ENCODE data around the gene ATG7.
"Not testable (repeated sequence)": the region's sequence is repeated elsewhere in the genome, so short reads cannot be mapped to it uniquely, and the experiment has no call there.

ATG7 gene

DNA sequence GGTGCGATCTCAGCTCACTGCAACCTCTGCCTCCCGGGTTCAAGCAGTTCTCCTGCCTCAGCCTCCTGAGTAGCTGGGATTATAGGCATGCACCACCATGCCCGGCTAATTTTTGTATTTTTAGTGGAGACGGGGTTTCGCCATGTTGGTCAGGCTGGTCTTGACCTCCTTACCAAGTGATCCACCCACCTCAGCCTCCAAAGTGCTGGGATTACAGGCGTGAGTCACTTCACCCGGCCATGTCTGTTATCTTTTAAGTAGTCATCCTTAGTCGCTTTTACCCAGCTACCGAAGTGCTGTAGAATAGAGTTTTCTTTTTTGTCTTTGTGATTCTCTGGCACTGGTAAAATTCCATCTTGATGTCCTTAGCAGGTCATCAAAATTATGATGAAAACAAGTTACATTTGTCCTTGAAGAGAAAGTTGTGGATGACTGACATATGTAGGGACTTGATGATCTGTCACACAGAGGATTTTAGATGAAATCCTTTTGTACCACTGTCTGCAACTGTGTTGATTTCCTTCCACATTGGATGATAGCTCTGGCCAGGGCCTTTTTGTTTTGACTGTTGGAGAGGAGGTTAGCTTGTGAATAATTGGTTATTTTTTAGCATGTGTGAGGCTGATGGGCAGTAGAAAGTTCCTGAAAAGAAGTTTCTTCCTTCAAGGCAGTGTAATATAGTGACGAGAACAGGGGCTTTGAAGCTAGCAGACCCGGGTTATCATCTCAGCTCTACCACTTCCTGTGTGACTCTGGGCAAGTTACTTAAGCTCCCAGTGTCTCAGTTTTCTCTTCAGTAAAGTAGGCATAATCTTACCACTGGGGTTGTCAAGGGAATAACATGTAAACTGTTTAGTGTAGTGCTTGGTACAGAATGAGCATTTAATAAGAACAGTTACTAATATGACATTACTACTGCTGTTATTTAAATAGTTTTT lies 18.8 kb downstream of the ATG7 start:
- no peak for DNase-seq (ENCODE audit: low spot score)

DNA sequence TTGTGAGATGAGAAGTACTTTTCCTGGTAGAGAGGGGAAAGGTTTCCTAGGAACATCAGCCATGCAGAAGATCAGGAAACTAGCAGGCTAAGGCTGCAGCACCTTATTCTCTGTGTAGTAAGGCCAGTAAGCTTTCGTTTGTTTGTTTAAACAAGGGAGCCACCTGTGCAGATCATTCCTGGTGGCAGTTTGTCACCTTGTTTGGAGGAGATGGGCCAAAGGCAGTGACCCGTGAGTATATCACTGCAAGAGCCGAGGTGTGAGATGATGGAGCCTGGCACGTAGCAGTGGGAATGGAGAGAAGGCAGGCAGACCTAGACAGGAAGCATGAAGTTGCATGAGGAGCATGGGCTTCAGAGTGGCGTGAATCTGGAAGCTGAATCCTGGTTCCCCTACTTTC lies 19.6 kb downstream of the ATG7 start:
- DNase-seq (ENCODE audit: low spot score): no peak

DNA sequence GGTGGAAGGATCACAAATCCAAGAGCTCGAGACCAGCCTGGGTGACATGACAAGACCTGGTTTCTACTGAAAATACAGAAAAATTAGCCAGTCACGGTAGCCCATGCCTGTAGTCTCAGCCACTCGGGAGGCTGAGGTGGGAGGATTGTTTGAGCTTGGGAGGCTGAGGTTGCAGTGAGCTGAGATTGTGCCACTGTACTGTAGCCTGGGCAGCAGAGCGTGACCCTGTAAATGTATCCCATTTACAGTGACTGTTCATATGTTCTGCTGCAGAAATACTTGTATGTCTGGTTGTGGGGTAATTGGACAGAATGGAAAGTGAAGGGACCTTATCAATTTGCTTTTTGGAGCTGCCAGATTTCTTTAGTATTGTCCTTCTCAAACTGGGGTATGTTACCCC lies 24.9 kb downstream of the ATG7 start:
- DNase-seq (ENCODE audit: low spot score): no peak

DNA sequence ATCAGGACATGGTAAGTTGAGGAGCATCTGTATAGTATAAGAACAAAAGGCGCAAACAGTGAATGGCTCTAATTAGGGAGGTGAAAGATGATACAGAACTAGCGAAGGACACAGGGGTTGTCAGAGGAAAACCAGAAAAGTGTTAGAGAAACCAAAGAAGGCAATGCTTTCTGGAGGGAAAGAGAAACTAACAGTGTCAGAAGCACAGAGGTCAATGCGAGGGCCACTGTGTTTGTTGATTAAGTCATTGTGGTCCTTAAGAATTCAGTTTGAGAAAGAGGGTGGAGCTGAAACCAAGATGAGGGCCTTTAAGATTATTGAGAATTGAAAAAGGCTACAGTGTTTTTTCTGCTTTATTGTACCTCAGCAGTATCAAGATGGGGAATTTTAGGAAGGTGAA lies 28.8 kb downstream of the ATG7 start:
- no peak for DNase-seq (ENCODE audit: low spot score)

DNA sequence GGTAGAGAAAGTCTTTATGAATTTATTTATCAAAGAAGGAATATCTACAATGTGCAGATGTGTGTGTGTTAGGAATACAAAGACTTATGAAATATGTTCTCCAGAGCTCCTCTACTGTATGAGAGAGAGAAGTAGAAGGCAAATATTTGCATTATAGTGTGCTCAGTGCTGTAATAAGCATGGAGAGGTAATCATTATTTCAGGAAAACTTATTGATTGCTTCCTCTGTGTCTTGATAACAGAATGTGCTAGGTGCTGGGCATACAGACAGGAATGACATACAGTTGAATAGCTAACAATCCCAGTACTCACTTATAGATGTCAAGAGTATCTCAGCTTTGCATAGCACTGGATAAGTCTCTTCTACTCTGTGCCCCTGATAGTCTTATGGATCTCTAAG lies 30.2 kb downstream of the ATG7 start:
- DNase-seq (ENCODE audit: low spot score): no peak

DNA sequence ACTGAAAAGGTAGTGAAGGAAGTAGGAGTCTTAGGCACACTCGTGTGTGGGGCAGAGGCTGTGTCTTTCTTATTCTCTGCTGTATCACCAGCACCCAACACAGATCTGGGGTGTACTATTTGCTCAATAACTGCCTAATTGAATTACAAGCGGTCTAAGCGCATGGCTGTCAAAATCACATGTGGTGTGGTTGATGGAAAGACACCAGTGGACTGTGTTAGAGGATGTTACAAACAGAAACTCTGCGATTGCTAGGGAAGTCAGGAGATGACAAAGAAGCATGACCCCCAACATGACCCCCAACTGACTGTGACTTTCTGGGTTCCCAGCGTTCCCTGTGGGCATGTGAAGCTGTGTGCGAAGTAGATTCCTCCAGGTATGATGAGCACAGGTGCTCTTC lies 32.0 kb downstream of the ATG7 start:
- DNase-seq (ENCODE audit: low spot score): no peak

DNA sequence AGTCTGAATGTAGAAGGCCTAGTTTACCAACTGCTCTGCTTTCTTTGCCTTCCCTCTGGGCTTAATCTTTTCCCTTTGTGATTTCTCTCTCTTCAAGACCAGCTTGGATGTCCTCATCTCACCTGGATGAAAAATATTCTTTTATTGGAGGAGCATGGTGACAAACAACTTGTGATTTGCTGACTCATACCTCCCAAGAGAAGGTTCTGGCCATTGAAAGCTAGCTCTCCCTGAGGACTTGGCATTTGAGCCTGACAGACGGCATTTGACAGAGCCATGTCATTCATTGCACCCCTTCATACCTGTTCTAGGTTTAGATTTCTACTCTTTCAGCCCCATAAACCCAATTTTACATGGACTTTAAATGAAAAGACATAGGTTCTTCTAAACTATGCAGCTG lies 33.3 kb downstream of the ATG7 start:
- DNase-seq (ENCODE audit: low spot score): no peak

DNA sequence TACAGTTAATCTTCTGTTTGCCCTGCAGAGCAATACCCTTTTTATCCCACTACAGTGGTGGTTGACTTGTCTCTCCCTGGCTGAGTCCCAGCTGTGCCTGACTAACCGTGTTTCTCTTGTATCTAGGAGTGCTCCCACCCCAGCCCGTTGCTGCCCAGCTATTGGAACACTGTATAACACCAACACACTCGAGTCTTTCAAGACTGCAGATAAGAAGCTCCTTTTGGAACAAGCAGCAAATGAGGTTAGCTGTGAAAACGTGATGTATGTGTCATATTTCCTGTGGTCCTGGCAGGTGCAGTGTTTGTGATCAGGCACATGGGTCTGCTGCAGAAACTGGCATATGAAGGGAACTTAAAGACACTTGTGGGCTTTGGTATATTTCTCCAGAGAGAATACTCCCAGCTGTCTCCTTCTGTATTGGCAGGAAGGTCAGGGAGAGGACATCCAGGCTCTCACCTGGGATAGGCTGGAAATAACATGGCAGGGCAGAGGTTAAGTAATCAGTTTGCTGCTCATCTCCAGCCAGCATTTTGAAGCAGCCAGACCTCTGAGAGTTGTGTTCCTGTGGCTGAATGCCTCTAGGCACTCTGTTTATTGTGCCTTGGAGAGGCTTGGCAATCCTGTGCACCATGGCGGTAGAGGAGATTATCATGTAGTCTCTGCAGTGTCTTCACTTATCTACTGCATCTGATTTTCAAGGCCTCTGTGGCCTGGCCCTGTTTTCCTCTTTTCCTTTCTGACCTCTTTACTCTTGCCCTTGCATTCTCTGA lies 34.8 kb downstream of the ATG7 start:
- DNase-seq (ENCODE audit: low spot score): no peak

DNA sequence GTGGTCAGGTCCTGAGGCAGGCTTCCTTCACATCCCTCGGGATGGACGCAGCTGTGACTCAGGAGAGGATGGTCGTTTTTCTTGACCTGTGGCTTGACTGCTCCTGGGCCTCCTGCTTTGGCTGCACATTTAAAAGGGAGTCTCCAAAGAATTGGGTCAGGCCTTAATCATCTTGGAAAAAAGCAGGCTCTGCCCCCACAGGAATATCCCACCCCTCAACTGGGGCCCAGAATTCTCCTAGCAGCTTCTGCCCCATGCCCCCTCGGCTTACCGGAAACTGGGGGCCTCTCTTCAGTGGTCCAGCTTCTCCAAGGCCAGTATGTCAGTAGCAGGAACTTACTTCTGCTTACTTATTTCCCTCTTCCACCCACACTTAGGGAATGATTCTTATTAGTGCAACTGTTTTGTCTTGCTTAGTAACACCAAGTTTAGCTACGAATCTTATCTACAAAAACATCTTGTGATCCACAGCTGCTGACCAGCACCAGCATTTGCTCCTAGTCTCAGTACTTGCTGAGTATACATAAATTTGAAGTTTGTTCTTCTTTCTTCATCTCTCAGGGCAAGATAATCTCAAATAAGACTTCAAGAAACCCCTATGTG lies 35.7 kb downstream of the ATG7 start:
- no peak for DNase-seq (ENCODE audit: low spot score)

DNA sequence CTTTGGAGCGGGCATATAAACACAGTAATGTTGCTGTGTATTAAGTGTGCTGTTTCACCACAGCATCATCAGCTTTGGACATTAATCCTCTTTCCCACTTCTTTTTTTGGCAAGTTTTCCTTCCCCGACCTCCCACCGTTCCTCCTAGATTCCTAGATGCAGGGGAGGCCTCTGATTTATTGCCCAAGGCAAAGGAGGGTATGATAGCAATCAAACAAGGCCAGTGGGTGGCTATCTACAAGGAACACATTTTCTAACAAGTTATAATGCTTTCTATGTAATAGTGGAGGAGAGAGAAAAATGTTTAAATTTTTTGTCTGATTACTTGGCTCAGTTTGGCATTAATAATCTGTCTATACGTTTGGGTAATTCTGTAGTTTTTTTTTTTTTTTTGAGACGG lies 38.1 kb downstream of the ATG7 start:
- no peak for DNase-seq (ENCODE audit: low spot score)

DNA sequence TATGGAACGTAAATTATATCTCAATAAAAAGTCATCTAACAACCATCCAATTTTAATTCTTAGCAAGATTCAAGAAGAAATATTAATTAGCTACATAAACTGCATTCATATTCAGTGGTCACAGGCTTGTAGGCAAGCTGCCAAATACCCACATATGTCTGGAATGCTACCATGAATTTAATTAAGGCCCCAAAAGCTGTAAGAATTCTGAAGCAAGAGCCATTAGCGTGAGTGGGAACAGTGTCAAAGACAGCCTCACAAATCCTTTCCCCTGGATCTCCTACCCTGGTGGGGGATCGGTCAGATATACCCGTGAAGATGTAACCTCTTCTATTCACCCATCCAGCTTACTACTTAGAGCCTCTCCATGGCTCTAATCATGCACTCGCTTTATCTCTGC lies 40.0 kb downstream of the ATG7 start:
- DNase-seq (ENCODE audit: low spot score): peak; percentile 13

DNA sequence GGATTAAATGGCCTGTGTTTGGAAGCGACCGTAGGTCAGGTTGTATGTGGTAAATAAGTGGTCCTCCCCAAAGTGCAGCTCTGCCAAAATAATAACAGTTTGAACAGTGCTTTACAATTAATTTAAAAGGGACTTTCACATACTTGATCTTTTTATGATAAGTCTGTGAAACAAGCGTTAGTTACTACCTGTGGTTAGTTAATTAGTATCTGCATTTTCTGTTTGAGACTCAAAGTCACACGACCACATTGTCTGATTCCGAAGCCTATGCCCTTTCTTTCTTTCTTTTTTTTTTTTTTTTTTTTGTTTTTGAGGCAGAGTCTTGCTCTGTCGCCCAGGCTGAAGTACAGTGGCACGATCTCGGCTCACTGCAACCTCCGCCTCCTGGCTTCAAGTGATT lies 45.1 kb downstream of the ATG7 start:
- DNase-seq (ENCODE audit: low spot score): no peak

DNA sequence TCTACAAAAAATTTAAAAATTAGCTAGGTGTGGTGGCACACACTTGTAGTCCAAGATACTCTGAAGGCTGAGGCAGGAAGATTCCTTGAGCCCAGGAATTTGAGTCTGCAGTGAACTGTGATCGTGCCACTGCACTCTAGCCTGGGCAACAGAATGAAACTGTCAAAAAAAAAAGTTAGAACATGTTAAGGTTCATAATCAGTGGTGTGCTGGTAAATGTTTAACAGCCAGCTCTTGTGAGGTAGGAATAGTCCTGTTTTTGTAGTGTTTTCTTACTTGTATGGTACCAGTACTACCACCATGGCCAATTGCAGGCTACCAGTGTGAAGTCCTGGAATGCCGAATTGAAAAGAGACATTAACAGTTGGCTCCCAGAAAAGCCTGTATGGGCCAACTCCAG lies 50.7 kb downstream of the ATG7 start:
- DNase-seq (ENCODE audit: low spot score): no peak

DNA sequence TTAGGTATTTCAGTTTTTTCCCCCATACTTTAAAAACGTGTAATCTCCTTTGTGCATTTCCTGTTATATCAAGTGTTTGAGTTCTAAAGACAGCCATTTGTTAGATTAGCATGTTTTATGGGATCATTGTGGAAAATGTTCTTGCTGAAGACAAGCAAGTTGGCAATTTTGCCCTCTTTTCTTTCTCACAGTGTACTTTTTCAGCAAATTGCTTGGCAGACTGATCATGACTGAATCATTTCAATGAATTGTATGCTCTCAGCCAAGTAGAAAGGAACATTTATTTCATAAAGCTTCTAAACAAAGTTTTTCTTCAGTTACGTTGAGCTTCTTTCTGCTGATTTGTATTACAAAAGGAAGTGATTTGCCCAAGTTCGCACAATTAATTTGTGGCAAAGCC lies 51.6 kb downstream of the ATG7 start:
- no peak for DNase-seq (ENCODE audit: low spot score)

DNA sequence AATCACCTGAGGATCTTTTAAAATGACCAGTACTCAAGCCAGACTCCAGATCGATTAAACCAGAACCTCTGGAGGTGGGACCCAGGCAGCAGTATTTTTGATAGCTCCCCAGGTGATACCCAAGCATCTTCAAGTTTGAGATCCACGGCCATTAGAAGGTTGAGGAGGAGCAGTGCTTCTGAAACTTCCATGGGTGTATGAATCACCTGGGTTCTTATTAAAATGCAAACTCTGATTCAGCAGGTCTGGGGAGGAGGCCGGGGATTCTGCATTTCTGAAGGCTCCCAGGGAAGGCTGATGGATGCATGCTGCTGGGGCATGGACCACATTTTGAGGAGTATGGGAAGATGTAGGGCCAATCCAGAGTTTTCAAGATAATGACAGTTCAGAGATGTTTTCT lies 55.4 kb downstream of the ATG7 start:
- DNase-seq (ENCODE audit: low spot score): no peak

DNA sequence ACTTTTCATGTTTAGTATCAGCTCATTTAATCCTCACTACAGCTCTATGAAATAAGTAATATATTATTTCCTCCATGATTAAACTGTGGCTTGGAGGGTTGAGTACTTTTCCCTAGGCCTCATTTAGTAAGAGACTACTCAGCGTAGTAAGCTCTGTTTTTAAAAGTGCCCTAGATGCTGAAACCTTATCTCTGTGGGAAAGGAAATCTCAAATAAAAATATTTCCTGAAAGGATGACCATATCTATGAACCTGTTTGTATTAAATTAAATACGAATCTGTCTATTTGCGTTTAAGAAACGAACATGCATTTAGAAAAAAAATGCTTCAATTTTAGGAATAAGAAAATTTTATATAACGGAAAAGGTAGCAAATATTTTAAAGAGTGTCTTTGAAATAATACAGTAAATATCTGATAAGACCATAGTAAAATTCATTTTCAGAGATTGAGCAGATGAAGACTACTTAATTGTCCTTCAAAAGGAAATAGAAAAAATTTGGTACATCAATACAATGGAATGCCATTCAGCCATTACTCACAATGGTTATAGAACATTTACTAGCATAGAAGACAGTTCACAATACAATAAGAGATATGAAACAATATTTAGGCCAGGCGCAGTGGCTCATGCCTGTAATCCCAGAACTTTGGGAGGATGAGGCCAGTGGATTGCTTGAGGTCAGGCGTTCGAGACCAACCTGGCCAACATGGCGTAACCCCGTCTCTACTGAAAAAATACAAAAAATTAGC lies 56.2 kb downstream of the ATG7 start:
- DNase-seq (ENCODE audit: low spot score): no peak

DNA sequence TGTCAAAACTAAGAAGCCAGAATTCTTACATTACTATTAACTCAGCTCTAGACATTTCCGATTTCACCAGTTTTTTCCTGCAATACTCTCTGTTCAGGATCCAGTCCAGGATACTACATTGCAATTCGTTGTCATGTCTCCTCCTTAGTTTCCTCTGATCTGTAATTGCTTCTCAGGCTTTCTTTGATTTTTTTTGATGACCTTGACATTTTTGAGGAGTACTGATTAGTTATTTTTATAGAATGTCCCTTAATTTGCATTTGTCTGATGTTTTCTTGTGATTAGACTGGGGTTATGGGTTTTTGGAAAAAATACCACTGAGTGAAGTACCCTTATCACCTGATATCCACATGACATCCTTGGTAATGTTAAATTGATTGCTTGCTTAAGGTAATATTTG lies 57.6 kb downstream of the ATG7 start:
- no peak for DNase-seq (ENCODE audit: low spot score)

DNA sequence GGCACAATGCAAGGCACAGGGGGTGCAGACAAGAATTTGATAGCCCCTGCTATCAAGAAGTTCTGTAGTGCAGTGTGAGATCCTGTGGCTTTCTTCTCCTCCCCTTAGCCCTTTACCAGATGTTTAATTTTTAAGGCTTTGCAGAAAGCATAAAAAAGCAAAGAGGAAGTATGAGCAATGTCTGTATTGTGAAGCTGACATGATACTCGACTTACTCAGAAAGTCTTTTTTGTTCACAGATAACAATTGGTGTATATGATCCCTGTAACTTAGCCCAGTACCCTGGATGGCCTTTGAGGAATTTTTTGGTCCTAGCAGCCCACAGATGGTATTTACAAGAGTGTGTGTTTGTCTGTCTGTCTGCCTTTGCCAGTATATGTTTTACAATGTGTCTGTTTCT lies 58.9 kb downstream of the ATG7 start:
- DNase-seq (ENCODE audit: low spot score): no peak

DNA sequence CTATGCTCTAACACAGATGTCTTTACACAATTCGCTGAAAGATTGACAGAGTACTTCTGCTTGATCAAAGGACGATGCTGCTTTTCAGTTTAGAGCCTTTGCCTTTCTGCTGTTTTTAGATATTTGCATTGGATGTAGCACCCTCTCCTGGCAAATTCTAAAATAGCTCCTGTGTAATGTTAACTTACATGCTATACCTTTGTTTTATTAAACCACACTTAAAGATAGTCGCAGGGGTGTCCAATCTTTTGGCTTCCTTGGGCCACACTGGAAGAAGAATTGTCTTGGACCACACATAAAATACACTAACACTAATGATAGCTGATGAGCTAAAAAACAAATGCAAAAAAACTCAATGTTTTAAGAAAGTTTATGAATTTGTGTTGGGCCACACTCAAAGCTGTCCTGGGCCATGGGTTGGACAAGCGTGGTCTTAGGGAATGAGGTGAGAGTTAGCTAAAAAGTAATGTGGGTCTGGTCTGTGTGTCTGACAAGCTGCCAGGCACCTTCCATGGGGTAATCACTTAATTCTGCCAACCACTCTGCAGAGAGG lies 62.9 kb downstream of the ATG7 start:
- peak; percentile 57 for DNase-seq (ENCODE audit: low spot score)

DNA sequence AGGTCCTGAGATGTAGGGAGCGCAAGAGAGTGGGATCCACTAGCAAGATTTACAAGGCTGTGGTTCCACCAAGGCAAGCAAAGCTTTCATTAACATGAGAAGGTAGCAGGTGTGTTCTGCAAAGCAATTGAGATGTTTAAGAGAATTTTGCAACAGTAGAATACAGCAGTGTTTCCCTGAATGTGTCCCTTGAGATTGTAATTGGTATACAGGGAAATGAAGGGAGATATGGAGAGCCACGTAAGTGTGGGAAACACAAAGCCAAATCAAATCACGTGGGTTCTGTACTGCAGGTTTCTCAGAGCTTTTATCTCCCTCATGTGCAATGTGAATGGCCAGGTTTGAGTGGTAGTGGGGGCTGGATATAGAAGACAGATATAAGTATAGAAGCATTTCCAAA lies 67.3 kb downstream of the ATG7 start:
- DNase-seq (ENCODE audit: low spot score): no peak

DNA sequence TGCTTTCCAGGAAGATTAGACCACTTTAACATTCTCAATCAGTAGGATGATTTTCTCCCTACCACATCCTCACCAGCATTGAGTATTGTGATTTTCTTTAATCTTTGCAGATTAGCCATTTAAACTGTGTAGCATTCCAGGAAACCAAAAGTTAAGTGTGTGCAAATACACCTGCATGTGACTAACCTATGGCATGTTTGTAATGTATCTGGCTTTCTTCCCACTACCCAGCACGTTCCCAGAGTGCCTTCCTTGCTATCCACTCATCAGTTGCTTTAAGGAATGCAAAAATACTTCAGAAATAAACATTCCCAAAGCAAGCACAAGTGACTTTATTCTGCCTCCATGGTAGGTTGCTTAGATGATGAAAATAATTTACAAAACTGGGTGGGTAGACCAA lies 74.2 kb downstream of the ATG7 start:
- DNase-seq (ENCODE audit: low spot score): no peak

DNA sequence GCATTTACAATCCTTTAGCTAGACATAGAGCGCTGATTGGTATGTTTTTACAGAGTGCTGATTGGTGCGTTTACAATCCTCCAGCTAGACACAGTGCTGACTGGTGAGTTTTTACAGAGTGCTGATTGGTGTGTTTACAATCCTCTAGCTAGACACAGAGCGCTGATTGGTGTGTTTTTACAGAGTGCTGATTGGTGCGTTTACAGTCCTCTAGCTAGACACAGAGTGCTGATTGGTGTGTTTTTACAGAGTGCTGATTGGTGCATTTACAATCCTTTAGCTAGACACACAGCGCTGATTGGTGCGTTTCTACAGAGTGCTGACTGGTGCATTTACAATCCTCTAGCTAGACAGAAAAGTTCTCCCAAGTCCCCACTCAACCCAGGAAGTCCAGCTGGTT lies 76.7 kb downstream of the ATG7 start:
- DNase-seq (ENCODE audit: low spot score): not testable (repeated sequence)
